Liver (tissue), 3 donors: Measurements from ENCODE around the gene DDX24.

Experiments used
- CTCF ChIP-seq: fragments of 150-350 bp; IDR thresholded peaks from 2 replicates; pipeline ENCODE4 v1.5.1; 2017; ENCODE audit warnings: improper control_type of control experiment, low read depth, low read length; ENCODE audit not compliant: missing input control
- RAD21 ChIP-seq, 2 donors: IDR thresholded peaks; 2 replicates each; pipeline ENCODE4 v1.6.1; 2016; ENCODE audit warnings: antibody characterized with exemption in 2 of 2, mild to moderate bottlenecking in 2 of 2
- SP1 ChIP-seq: IDR thresholded peaks from 2 replicates; pipeline ENCODE4 v1.6.1; 2018; ENCODE audit warnings: antibody characterized with exemption, mild to moderate bottlenecking
- donor health status: healthy.
- donor health status: healthy.

DNA sequence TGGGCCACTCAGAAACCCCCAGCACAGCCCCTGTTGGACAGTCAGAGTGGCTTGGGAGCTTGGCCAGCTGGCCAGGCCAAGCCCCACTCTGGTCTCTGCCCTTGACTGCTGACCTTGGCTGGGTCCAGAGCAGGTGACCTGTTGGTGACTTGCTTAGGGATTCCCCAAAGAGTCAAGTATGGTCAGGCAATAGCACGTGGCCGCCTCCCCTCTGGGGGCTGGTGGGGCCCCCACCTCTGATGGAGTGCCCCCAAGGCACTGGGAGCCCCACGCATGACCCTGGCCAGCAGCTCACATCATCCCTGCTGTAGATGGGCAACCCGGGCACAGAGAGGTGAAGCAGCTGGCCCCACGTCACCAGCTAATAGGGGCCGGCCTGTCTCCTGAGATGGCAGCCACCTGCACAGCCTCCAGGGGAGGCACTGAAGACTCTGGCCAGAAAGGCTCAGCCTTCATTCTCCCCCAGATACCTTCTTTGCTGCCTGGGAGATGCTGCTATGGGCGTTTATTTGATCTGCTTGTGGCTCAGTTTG lies 82.1 kb downstream of the DDX24 start:
- no peak for TF ChIP-seq CTCF
- TF ChIP-seq SP1 = no peak
- TF ChIP-seq RAD21 (IDR thresholded peaks at IDR 0.05) = no peak
